Uterus (tissue), 2 donors: Measurements from ENCODE around the gene NBAS.

Experiments
- POLR2A ChIP-seq, 2 donors: fragments of 450-650 bp; IDR thresholded peaks; one replicate each; pipeline ENCODE4 v1.6.1; 2016; ENCODE audit warnings: antibody characterized with exemption in 2 of 2, mild to moderate bottlenecking in 1 of 2, moderate library complexity in 1 of 2
- TF ChIP-seq, protein P1 (sequence below), 4 experiments: fragments of 200-600 bp in 2 of 4; fragments of 450-650 bp in 2 of 4; sonication (generic) in 2 of 4; IDR thresholded peaks; one replicate each; pipeline ENCODE4 v1.5.1; 2016 to 2019; ENCODE audit warnings: antibody characterized with exemption in 4 of 4, mild to moderate bottlenecking in 2 of 4, moderate library complexity in 1 of 4

DNA sequence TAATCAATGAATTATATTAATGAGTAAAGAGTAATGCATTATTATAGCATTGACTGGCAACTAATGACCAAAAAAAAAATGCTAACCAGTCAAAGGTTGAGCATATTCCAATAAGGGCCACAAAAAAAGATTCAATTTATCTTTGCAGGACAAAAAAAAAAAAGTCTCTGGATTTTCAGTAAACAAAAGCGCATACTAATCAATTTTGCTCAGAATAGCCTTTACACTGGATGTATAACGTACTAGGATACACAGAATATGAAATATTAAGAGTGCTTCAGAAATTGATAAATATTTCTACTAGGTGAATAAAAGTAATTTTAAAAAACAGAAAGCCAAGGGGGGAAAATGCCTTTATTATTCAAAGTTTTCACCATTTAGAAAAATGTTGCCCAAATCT lies 74.4 kb downstream of the NBAS start:
- TF ChIP-seq, protein P1, sequence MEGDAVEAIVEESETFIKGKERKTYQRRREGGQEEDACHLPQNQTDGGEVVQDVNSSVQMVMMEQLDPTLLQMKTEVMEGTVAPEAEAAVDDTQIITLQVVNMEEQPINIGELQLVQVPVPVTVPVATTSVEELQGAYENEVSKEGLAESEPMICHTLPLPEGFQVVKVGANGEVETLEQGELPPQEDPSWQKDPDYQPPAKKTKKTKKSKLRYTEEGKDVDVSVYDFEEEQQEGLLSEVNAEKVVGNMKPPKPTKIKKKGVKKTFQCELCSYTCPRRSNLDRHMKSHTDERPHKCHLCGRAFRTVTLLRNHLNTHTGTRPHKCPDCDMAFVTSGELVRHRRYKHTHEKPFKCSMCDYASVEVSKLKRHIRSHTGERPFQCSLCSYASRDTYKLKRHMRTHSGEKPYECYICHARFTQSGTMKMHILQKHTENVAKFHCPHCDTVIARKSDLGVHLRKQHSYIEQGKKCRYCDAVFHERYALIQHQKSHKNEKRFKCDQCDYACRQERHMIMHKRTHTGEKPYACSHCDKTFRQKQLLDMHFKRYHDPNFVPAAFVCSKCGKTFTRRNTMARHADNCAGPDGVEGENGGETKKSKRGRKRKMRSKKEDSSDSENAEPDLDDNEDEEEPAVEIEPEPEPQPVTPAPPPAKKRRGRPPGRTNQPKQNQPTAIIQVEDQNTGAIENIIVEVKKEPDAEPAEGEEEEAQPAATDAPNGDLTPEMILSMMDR (IDR thresholded peaks at IDR 0.05): no peak
- no peak for TF ChIP-seq POLR2A (IDR thresholded peaks at IDR 0.05)
